Gastroesophageal sphincter (tissue), 3 donors: Measurements from ENCODE around the gene MMP24.

Experiments used
- CTCF ChIP-seq, 4 experiments: fragments of 200-600 bp in 2 of 4; fragments of 450-650 bp in 2 of 4; sonication (generic) in 1 of 4; IDR thresholded peaks; one replicate each; pipeline ENCODE4 v1.5.1; 2017 to 2019; ENCODE audit warnings: antibody characterized with exemption in 4 of 4, mild to moderate bottlenecking in 2 of 4, moderate library complexity in 2 of 4
- POLR2A ChIP-seq, 2 donors: fragments of 450-650 bp; IDR thresholded peaks; one replicate each; pipeline ENCODE4 v1.6.1; 2017; ENCODE audit warnings: antibody characterized with exemption in 2 of 2, mild to moderate bottlenecking in 2 of 2, moderate library complexity in 1 of 2

GRCh38 chr20:35292504-35293285 is 66.2 kb downstream of the MMP24 start:
- no peak for TF ChIP-seq CTCF (IDR thresholded peaks at IDR 0.05)
- TF ChIP-seq POLR2A (IDR thresholded peaks at IDR 0.05): no peak
